K562 (cell line): ENCODE measurements around the gene RING1. TPM values are rescaled to one million over a fixed set of nuclear protein-coding genes. Genes with fewer than 3 reads are reported as not detected.

ENCODE experiments used
- ARNT ChIP-seq, 2 experiments: fragments of 450-650 bp; IDR thresholded peaks; 2 replicates each; pipeline ENCODE4 v1.6.1; 2016; ENCODE audit warnings: mild to moderate bottlenecking in 1 of 2
- BRF1 ChIP-seq: IDR thresholded peaks from 3 replicates; pipeline ENCODE4 v1.6.1; 2011; ENCODE audit warnings: borderline replicate concordance, mild to moderate bottlenecking; ENCODE audit not compliant: insufficient read length; ENCODE audit errors: extremely low read depth
- CBFA2T2 ChIP-seq: fragments of 450-650 bp; conservative IDR thresholded peaks from 2 replicates; pipeline ENCODE4 v1.6.1; 2017; ENCODE audit warnings: mild to moderate bottlenecking
- CBX8 ChIP-seq: fragments of 200-600 bp; sonication (generic); IDR thresholded peaks from 2 replicates; pipeline ENCODE4 v1.6.1; 2012; ENCODE audit warnings: borderline replicate concordance, mixed run types, low read depth, mild to moderate bottlenecking, moderate library complexity, mixed read lengths, low read length, control low read depth, inconsistent platforms; ENCODE audit not compliant: poor library complexity, severe bottlenecking; ENCODE audit errors: extremely low read depth
- CCNT2 ChIP-seq: IDR thresholded peaks from 2 replicates; pipeline ENCODE4 v1.6.1; 2011; ENCODE audit warnings: borderline replicate concordance, low read depth, mild to moderate bottlenecking, moderate library complexity, mixed read lengths, low read length; ENCODE audit not compliant: insufficient read length; ENCODE audit errors: extremely low read depth
- ELK1 ChIP-seq: sonication (generic); formaldehyde crosslinking; IDR thresholded peaks from 2 replicates; pipeline ENCODE4 v1.8.1; 2022; ENCODE audit warnings: missing genetic modification reagents
- ESRRB ChIP-seq: fragments of 250-450 bp; sonication (Bioruptor Pico); IDR thresholded peaks from 2 replicates; pipeline ENCODE4 v1.5.0; 2020; ENCODE audit warnings: mild to moderate bottlenecking, moderate library complexity, borderline replicate concordance
- HNRNPLL ChIP-seq: fragments of 200-400 bp; formaldehyde crosslinking; IDR thresholded peaks from 2 replicates; pipeline ENCODE4 v1.6.1; 2017; ENCODE audit warnings: low read length, low read depth, mild to moderate bottlenecking; ENCODE audit not compliant: poor library complexity, severe bottlenecking
- HOXB6 ChIP-seq: fragments of 250-450 bp; sonication (Bioruptor Pico); IDR thresholded peaks from 2 replicates; pipeline ENCODE4 v1.5.1; 2022; ENCODE audit warnings: mild to moderate bottlenecking, borderline replicate concordance
- SRF ChIP-seq, 2 experiments: fragments of 250-450, 450-650 bp in 1 of 2; sonication (Bioruptor Pico) in 1 of 2; sonication (generic) in 1 of 2; formaldehyde crosslinking; IDR thresholded peaks; 2 replicates each; pipeline versions ENCODE4 v1.5.0 to v1.5.1; 2020 to 2022; ENCODE audit warnings: mild to moderate bottlenecking in 1 of 2, missing genetic modification reagents in 1 of 2
- SRSF3 ChIP-seq: fragments of 200-400 bp; formaldehyde crosslinking; IDR thresholded peaks from 2 replicates; pipeline ENCODE4 v1.6.1; 2016; ENCODE audit warnings: mild to moderate bottlenecking, low read length, moderate library complexity; ENCODE audit not compliant: insufficient read depth
- TEAD4 ChIP-seq, 2 experiments: sonication (generic) in 1 of 2; formaldehyde crosslinking in 1 of 2; IDR thresholded peaks; 2 replicates each; pipeline versions ENCODE4 v1.6.1 to v1.8.0; 2012 to 2022; ENCODE audit warnings: borderline replicate concordance in 1 of 2, inconsistent platforms in 1 of 2, low read length in 1 of 2, mild to moderate bottlenecking in 1 of 2, missing genetic modification reagents in 1 of 2
- TFAM ChIP-seq: fragments of 250-450 bp; sonication (Bioruptor Pico); conservative IDR thresholded peaks from 2 replicates; pipeline ENCODE4 v1.5.0; 2021; ENCODE audit warnings: mild to moderate bottlenecking, moderate library complexity
- ZNF12 ChIP-seq: sonication (generic); formaldehyde crosslinking; IDR thresholded peaks from 2 replicates; pipeline ENCODE4 v1.4.0; 2020; ENCODE audit warnings: mild to moderate bottlenecking, missing genetic modification reagents
- ZNF165 ChIP-seq: fragments of 250-450 bp; sonication (Bioruptor Pico); IDR thresholded peaks from 2 replicates; pipeline ENCODE4 v1.4.0; 2020; ENCODE audit warnings: borderline replicate concordance
- ZNF449 ChIP-seq: fragments of 250-450 bp; sonication (Bioruptor Pico); IDR thresholded peaks from 2 replicates; pipeline ENCODE4 v1.8.0; 2022; ENCODE audit warnings: moderate library complexity, mild to moderate bottlenecking, inconsistent platforms
- ZNF511 ChIP-seq: sonication (generic); formaldehyde crosslinking; IDR thresholded peaks from 2 replicates; pipeline ENCODE4 v1.8.0; 2022; ENCODE audit warnings: mild to moderate bottlenecking, missing genetic modification reagents
- ZNF740 ChIP-seq, 3 experiments: fragments of 200-800 bp in 1 of 3; sonication (Bioruptor generic) in 1 of 3; sonication (generic) in 1 of 3; formaldehyde crosslinking in 1 of 3; IDR thresholded peaks; 2 replicates each; pipeline versions ENCODE4 v1.6.1 to v1.8.0; 2016 to 2022; ENCODE audit warnings: mild to moderate bottlenecking in 2 of 3, missing compliant biosample characterization in 2 of 3, missing genetic modification characterization in 2 of 3, missing genetic modification reagents in 1 of 3
- polyA plus RNA-seq, 8 experiments: library from polyadenylated mRNA; depleted of rRNA in 4 of 8; stranded (reverse) in 5 of 8; unstranded in 3 of 8; fragments of >200 nt; fragmentation: Nextera tagmentation in 2 of 8; fragmentation: Illumina TruSeq in 1 of 8; extraction: Ambion mirVana in 2 of 8; extraction: Trizol in 1 of 8; gene quantifications; 2 replicates each; pipeline versions ENCODE4 v1.2.1 to v1.2.3, GENCODE V29; 2011 to 2014; ENCODE audit warnings: inconsistent platforms in 1 of 8, missing spikeins in 1 of 8
- total RNA-seq, 7 experiments: library from RNA; depleted of rRNA in 6 of 7; stranded (reverse); fragments of >200 nt in 6 of 7; fragmentation: Illumina TruSeq in 2 of 7; extraction: Trizol in 2 of 7; gene quantifications; 2 replicates each; pipeline versions ENCODE4 v1.2.1 to v1.2.3, GENCODE V29; 2011 to 2021; ENCODE audit warnings: low replicate concordance in 1 of 7

RING1 gene
- total and polyA plus RNA-seq, 9 of the 15 experiments (the other 6 are each of a cell fraction or from before 2014, with no cell fraction given), result 4.2 to 59.1 (median 36.9) TPM

- TF ChIP-seq SRSF3 (0 out of 2 replicates have a peak, but pooled peaks have one; percentile 67), TEAD4 (IDR thresholded peaks at IDR 0.05; ENCODE audit: low read length) (peak; percentile 30), TEAD4 (CRISPR knock-in tag; IDR thresholded peaks at IDR 0.05; ENCODE audit: borderline replicate concordance) (no peak), ZNF165 (no peak), ELK1 (CRISPR knock-in tag) (peak; percentile 34; the same call in 1 of the 2 replicates), BRF1 (no peak), ZNF449 (CRISPR knock-in tag) (no peak), ESRRB (CRISPR knock-in tag) (0 out of 2 replicates have a peak, but pooled peaks have one; percentile 66), CBFA2T2 (no peak), ZNF740 (CRISPR knock-in tag; IDR thresholded peaks at IDR 0.05) (peak; percentile 79), ZNF740 (tag; IDR thresholded peaks at IDR 0.05) (peak in 1 of 2 experiments; percentile 83; a peak in 2 of 4 replicates), ZNF12 (CRISPR knock-in tag) (no peak; the same call in 1 of the 2 replicates), ZNF511 (CRISPR knock-in tag) (peak; percentile 61; the same call in 1 of the 2 replicates), HOXB6 (CRISPR knock-in tag) (no peak), TFAM (no peak), HNRNPLL (peak; percentile 41), ARNT (IDR thresholded peaks at IDR 0.05) (no peak), CBX8 (no peak), SRF (CRISPR knock-in tag; IDR thresholded peaks at IDR 0.05) (no peak), CCNT2 (peak; percentile 86)
Measured at GRCh38 chr6:33208091-33208967, at the start of gene RING1 (continued).
